Breast epithelium (tissue), 3 donors: ENCODE data around the gene FAM227B.

Experiments used
- CTCF ChIP-seq, 3 donors: fragments of 450-650 bp; IDR thresholded peaks; one replicate each; pipeline ENCODE4 v1.5.1; 2016 to 2017; ENCODE audit warnings: antibody characterized with exemption in 3 of 3, mild to moderate bottlenecking in 3 of 3, moderate library complexity in 3 of 3
- POLR2A ChIP-seq: fragments of 450-650 bp; IDR thresholded peaks from one replicate; pipeline ENCODE4 v1.6.1; 2016; ENCODE audit warnings: antibody characterized with exemption, mild to moderate bottlenecking, moderate library complexity
- POLR2AphosphoS5 ChIP-seq, 3 donors: sonication (generic); formaldehyde crosslinking; IDR thresholded peaks; one replicate each; pipeline ENCODE4 v1.6.1; 2017; ENCODE audit warnings: antibody characterized with exemption in 3 of 3

GRCh38 chr15:49452595-49452994 is 168.0 kb downstream of the FAM227B start:
- TF ChIP-seq CTCF (IDR thresholded peaks at IDR 0.05) = no peak
- no peak for TF ChIP-seq POLR2A
- TF ChIP-seq POLR2AphosphoS5 (IDR thresholded peaks at IDR 0.05) = no peak
